ENCODE measurements around the gene MED13L.

DNA sequence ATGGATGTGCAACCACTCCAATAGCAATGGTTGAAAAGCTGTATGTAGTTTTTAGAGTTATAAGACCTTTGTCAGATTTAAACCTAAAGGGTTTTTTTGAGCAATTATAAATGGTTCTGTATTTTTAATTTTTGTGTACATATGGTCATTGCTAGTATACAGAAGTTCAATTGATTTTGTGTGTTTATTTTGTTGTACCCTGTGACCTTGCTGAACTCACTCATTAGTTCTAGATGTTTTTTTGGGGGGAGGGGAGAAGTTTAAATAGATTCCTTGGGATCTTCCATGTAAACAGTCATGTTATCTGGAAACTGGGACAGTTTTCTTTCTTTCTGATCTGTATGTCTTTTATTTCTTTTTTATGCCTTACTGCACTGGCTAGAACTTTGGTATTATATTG lies 87.8 kb downstream of the MED13L start:
- TF ChIP-seq, protein P1, sequence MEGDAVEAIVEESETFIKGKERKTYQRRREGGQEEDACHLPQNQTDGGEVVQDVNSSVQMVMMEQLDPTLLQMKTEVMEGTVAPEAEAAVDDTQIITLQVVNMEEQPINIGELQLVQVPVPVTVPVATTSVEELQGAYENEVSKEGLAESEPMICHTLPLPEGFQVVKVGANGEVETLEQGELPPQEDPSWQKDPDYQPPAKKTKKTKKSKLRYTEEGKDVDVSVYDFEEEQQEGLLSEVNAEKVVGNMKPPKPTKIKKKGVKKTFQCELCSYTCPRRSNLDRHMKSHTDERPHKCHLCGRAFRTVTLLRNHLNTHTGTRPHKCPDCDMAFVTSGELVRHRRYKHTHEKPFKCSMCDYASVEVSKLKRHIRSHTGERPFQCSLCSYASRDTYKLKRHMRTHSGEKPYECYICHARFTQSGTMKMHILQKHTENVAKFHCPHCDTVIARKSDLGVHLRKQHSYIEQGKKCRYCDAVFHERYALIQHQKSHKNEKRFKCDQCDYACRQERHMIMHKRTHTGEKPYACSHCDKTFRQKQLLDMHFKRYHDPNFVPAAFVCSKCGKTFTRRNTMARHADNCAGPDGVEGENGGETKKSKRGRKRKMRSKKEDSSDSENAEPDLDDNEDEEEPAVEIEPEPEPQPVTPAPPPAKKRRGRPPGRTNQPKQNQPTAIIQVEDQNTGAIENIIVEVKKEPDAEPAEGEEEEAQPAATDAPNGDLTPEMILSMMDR (IDR thresholded peaks at IDR 0.05): no peak
- no peak for TF ChIP-seq EZH2 (IDR thresholded peaks at IDR 0.05; ENCODE audit: borderline replicate concordance, insufficient read depth, low read depth, low read length, poor library complexity, severe bottlenecking)

All from B cell (primary cell).